ENCODE measurements around the gene ANKRD23. TPM values are rescaled to one million over a fixed set of nuclear protein-coding genes. Genes with fewer than 3 reads are reported as not detected.
"Not testable (repeated sequence)": the region's sequence is repeated elsewhere in the genome, so short reads cannot be mapped to it uniquely, and the experiment has no call there.

Gene ANKRD23
- total and polyA plus RNA-seq, 12 donors = 0.96 to 40.0 (median 14.5) TPM

DNA sequence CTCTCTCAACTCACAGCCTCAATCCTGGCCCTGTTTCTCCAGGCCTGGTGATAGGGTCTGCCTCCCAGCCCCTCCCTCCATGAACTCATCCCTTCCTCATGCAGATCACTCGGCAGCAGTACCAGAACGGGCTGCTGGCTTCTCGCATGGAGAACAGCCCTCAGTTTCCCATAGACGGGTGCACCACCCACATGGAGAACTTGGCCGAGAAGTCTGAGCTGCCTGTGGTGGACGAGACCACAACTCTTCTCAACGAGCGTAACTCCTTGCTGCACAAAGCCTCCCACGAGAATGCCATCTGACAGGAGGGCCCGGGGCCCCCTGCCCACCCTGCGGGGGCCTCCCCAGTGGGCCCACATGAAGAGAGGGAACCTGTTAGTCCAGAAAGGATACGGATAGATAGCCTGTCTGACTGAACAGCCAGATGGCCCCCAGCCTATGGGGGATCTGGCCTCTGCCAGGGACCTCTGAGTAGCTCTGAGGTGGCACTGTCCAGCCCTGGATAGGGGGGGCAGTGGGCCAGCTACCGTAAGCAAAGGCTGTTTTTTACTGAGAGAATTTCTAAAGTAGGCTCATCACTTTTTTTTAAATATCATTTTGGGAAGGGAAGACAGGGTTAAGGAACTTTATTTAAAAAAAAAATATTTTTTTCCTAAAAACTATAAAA lies 34.5 kb downstream of the ANKRD23 start:
- DNase-seq (no peak), ATAC-seq (peak in 1 of 8 donors; percentile 28)
- Histone ChIP-seq H3K27me3 (no peaks in the 10 kb centered on the region), H3K36me3 (peaks cover 0 to 43% (median 0%) of the 10 kb centered on the region in 9 donors), H3K4me1 (peaks cover 3 to 52% (median 37%) of the 10 kb centered on the region in 9 donors), H3K9me3 (no peaks in the 10 kb centered on the region), H3K27ac (peak overlapping the region in 6 of 10 donors; percentile 17 to 76 (median 39)), H3K4me3 (no peak overlapping the region)
- 79 to 83% methylated on average over 13 of the region's 13 CpGs for WGBS, 2 donors
- intact Hi-C loops (cut with DNase I) = no loop called here
- TF ChIP-seq, protein P1, sequence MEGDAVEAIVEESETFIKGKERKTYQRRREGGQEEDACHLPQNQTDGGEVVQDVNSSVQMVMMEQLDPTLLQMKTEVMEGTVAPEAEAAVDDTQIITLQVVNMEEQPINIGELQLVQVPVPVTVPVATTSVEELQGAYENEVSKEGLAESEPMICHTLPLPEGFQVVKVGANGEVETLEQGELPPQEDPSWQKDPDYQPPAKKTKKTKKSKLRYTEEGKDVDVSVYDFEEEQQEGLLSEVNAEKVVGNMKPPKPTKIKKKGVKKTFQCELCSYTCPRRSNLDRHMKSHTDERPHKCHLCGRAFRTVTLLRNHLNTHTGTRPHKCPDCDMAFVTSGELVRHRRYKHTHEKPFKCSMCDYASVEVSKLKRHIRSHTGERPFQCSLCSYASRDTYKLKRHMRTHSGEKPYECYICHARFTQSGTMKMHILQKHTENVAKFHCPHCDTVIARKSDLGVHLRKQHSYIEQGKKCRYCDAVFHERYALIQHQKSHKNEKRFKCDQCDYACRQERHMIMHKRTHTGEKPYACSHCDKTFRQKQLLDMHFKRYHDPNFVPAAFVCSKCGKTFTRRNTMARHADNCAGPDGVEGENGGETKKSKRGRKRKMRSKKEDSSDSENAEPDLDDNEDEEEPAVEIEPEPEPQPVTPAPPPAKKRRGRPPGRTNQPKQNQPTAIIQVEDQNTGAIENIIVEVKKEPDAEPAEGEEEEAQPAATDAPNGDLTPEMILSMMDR (IDR thresholded peaks at IDR 0.05) = no peak

DNA sequence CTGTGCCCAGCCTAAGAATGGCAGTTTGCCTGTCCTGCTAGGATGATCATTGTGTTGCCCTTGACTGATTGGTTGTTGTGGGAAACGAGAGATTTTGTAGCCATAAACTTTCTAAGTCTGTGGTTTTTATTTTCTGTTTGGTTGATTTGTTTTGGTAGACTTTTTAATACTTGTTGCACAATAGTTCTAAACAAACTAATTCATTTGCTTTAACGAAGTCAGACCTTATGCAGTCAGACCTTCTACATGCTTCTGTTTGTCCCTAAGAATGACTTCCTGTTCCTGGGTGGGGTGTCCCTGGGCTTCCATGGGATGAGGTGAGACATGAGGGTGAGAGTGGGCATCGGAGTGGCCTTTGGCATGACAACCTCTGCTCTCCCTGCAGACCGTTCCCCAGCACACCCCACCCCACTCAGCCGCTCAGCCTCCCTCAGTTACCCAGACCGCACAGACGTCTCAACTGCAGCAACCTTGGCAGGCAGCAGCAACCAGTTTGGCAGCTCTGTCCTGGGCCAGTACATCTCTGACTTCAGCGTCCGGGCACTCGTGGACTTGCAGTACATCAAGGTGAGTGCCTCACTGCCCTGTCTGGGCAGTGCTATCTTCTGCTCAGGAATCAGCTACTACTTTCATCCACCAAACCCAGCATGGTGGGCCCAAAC lies 35.5 kb downstream of the ANKRD23 start:
- Histone ChIP-seq H3K4me1 (peaks cover 3 to 50% (median 37%) of the 10 kb centered on the region in 9 donors), H3K36me3 (peaks cover 0 to 53% (median 0%) of the 10 kb centered on the region in 9 donors), H3K4me3 (no peak overlapping the region), H3K9me3 (no peaks in the 10 kb centered on the region), H3K27ac (peak overlapping the region in 4 of 10 donors; percentile 17 to 74 (median 36)), H3K27me3 (no peaks in the 10 kb centered on the region)
- peak; percentile 46 to 47 for DNase-seq
- WGBS, 2 donors = 62 to 69% methylated on average over 10 of the region's 10 CpGs
- TF ChIP-seq, protein P1 (IDR thresholded peaks at IDR 0.05) = no peak
- intact Hi-C loops (cut with DNase I) = no loop called here
- peak in 7 of 8 donors; percentile 32 to 78 (median 69) for ATAC-seq

DNA sequence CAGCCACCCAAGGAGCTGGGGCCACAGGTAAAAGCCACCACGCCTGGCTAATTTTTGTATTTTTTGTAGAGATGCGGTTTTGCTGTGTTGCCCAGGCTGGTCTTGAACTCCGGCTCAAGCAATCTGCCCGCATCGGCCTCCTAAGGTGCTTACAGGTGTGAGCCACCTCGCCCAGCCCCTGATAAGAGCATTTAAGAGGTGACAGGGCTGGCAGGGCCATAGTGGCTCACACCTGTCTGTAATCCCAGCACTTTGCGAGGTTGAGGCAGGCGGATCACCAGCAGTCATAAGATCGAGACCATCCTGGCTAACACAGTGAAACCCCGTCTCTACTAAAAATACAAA lies 36.7 kb downstream of the ANKRD23 start:
- Histone ChIP-seq H3K4me3 (no peak overlapping the region), H3K4me1 (peaks cover 3 to 39% (median 32%) of the 10 kb centered on the region in 9 donors), H3K9me3 (no peaks in the 10 kb centered on the region), H3K27ac (peak overlapping the region in 1 of 10 donors; percentile 81), H3K27me3 (no peaks in the 10 kb centered on the region), H3K36me3 (peaks cover 0 to 61% (median 11%) of the 10 kb centered on the region in 9 donors)
- no peak for ATAC-seq
- DNase-seq = no peak
- TF ChIP-seq, protein P1 (IDR thresholded peaks at IDR 0.05) = no peak
- intact Hi-C loops (cut with DNase I) = no loop called here
- 95 to 98% methylated on average over 10 of the region's 10 CpGs for WGBS, 2 donors

DNA sequence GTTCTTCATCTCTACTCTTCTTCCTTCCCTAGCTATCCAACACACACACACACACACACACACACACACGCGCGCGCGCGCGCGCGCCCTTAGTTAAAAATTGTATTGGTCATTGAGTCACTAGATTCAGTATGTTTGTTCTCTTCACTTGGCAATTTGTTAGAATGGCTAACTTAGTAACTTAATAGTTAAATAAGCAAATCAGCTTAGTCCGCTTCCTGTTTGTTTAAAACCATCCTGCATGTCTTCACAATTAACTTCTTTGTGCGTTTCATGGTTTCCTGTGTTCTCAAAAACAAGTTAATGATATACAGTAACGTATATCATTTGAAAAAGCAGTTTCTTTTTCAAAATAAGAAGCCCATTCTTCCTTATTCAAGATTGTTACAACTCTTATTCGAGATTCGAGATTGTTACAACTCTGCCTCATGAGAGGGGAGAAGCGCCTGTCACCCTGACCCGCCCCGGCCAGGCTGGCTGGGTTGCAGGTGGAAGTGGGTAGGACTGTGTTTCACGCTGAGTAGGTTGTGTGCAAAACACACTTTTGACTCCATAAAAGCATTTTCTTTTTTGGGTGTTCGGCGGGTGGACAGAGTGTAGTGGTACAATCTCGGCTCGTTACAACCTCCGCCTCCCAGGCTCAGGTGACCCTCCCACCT lies 37.2 kb downstream of the ANKRD23 start:
- intact Hi-C loops (cut with DNase I) = no loop called here
- H3K27ac ChIP-seq = peak overlapping the region in 1 of 10 donors; percentile 81
- H3K36me3 ChIP-seq = peaks cover 0 to 61% (median 11%) of the 10 kb centered on the region in 9 donors
- TF ChIP-seq, protein P1 (IDR thresholded peaks at IDR 0.05) = no peak
- H3K4me1 ChIP-seq = peaks cover 3 to 34% (median 27%) of the 10 kb centered on the region in 9 donors
- no peaks in the 10 kb centered on the region for H3K27me3 ChIP-seq
- DNase-seq = no peak
- 88 to 89% methylated on average over 23 of the region's 23 CpGs for WGBS, 2 donors
- no peak overlapping the region for H3K4me3 ChIP-seq
- ATAC-seq = no peak
- no peaks in the 10 kb centered on the region for H3K9me3 ChIP-seq

DNA sequence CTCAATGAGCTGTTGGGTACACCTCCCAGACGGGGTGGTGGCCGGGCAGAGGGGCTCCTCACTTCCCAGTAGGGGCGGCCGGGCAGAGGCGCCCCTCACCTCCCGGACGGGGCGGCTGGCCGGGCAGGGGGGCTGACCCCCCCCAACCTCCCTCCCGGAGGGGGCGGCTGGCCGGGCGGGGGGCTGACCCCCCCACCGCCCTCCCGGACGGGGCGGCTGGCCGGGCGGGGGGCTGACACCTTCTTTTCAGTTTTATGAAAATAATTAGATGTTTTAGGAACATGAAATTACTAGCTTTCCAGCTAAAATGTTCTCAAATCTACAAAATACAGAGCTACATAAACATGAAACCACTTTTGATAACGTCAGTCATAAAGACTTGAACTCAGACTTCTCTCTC lies 37.9 kb downstream of the ANKRD23 start:
- H3K9me3 ChIP-seq; intact Hi-C loops (cut with DNase I); DNase-seq; ATAC-seq; H3K4me3 ChIP-seq; H3K27me3 ChIP-seq: not testable (repeated sequence)
- peak overlapping the region in 1 of 10 donors; percentile 81 for H3K27ac ChIP-seq
- 91 to 95% methylated on average over 13 to 16 of the region's 20 CpGs for WGBS, 2 donors
- peaks cover 0 to 62% (median 11%) of the 10 kb centered on the region in 9 donors for H3K36me3 ChIP-seq
- peaks cover 0 to 28% (median 21%) of the 10 kb centered on the region in 9 donors for H3K4me1 ChIP-seq
